ENCODE data around the gene RBM45.
"Not testable (repeated sequence)": the region's sequence is repeated elsewhere in the genome, so short reads cannot be mapped to it uniquely, and the experiment has no call there.

The RBM45 gene

GRCh38 chr2:178112202-178113152, at the start of gene RBM45:
RBM45 (plus strand) TSS chr2:178112437; CDS start chr2:178112547, 110 bp downstream.
- peak within 1 kb of the TSS; percentile 94 for H3K4me3 ChIP-seq (ENCODE audit: low read depth, low read length)

GRCh38 chr2:178066324-178066723, 45.9 kb upstream of the RBM45 start:
- no peak overlapping the region for H3K4me3 ChIP-seq (ENCODE audit: low read depth, low read length)

GRCh38 chr2:178066890-178067669, 45.2 kb upstream of the RBM45 start:
- H3K4me3 ChIP-seq (ENCODE audit: low read depth, low read length), result no peak overlapping the region

- H3K4me3 ChIP-seq (ENCODE audit: low read depth, low read length), result no peak overlapping the region
These were observed 43.3 kb upstream of the RBM45 start for GRCh38 chr2:178068823-178069454.

- H3K4me3 ChIP-seq (ENCODE audit: low read depth, low read length), result no peak overlapping the region
These were observed 42.7 kb upstream of the RBM45 start for GRCh38 chr2:178069551-178069950.

- H3K4me3 ChIP-seq (ENCODE audit: low read depth, low read length), result no peak overlapping the region
These were observed 41.4 kb upstream of the RBM45 start for GRCh38 chr2:178070824-178071223.

DNA sequence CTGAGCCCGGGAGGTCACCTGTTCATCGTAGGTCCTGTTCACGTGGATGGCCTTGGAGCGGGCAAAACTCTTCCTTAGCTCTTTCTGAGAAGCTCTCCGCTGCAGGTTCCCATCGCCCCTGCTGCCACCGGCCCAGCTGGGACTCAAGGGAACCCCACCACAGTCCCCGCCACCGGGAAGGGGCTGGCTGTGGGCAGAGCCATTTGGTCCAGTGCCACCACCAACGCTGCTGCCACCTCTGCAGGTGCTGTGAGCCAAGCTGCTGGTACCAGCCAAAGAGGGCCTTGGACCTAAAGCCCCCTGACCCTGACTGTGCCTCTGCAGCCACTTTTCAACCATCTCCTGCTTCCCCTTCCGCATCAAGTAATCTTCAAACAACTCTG, 40.2 kb upstream of the RBM45 start:
- peak overlapping the region; percentile 68 for H3K4me3 ChIP-seq (ENCODE audit: low read depth, low read length)

DNA sequence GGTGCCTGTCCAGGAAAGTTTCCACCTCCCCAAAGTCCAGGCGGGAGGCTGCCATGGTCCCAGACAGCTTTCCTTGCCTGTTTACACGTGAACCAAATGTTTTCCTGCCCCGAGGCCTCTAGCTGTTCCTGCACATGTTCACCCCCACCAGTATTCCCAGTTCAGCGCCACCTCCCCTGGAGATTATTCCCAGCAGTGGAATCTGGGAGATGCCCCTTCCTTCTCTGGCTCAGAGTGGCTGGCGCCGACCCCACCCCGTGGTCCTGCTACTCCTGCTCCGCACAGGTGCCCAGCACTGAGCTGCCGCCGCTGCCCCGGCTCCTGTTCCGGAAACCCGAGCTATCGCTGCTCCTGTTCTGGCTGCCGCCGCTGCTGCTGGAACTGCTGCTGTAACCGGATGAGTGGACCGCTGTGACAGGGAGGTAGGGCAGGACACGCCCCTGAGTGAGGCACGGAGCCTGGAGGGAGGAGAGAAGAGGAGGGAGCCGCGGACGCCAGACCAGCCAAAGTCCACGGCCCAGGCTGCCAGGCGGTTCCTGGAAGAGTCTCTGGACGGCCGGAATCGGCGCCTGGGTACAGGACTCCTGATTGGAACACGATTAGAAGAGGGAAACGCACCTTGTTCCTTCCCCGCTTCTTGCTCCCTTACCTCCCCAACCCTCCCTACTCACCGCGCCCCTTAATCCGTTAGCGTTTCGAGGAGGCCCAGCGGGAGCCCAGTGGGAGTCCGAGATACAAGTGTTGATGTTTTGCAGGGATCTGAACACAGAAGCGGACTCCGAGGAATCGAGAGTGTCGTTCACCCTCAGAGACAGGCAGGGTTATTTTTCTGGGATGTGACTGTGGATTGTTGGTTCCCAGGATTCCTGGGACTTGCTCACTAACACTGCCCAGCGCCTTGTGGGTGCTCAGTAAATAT, 39.6 kb upstream of the RBM45 start, which contains the start of gene PDE11A:
Gene PDE11A (minus strand): TSS at position 395 of the 919 bp plus-strand sequence. CDS start 340 bp downstream, at position 55.
- peak within 1 kb of the TSS; percentile 68 for H3K4me3 ChIP-seq (ENCODE audit: low read depth, low read length)

- H3K4me3 ChIP-seq (ENCODE audit: low read depth, low read length), result no peak overlapping the region
These were observed 37.9 kb upstream of the RBM45 start for GRCh38 chr2:178074123-178075005.

DNA sequence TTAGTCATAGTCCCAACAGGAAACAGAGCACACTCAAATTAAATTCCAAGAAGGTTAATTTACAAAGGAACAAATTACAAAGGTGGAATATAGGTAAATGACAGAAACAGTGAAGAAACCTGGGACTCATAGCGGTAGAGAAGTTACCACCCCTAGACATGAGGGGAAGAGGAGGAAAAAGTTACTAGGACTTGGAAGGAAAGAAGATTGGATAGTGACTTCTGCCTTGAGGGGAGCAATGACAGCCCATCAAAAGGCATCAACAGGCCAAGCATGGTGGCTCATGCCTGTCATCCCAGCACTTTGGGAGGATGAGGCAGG, 37.3 kb upstream of the RBM45 start:
- no peak overlapping the region for H3K4me3 ChIP-seq (ENCODE audit: low read depth, low read length)

- H3K4me3 ChIP-seq (ENCODE audit: low read depth, low read length), result no peak overlapping the region
These were observed 36.1 kb upstream of the RBM45 start for GRCh38 chr2:178076130-178076529.

GRCh38 chr2:178079279-178079678, 33.0 kb upstream of the RBM45 start:
- H3K4me3 ChIP-seq (ENCODE audit: low read depth, low read length), result not testable (repeated sequence)

DNA sequence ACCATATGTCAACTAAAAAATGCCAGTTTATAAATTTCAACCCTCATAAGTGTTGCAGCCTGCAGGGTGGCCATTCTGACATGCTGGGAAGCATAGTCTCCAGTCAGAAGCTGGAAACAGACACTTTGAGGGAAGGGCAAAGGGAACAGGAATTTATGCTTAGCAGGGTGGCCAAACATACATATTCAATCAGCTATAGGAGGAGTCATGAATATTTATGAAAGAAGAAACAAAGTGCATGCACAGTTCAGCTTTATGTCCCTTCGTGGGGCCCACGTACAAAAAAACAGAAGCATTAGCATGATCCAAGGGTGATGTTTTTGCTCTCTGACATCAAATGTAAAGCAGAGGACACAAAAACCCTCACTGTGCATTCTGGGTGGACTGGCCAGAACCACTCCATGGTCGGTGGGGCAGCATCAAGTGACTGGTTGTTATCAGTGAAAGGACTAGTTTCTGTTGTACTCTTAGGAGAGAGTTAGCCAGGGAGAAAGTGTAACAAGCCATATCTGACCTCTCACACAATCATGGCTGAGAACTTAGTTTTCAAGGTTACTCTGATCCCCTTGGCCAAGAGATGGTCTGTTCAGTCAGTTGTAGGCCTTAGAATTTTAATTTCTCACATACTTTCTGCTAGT, 29.7 kb upstream of the RBM45 start:
- no peak overlapping the region for H3K4me3 ChIP-seq (ENCODE audit: low read depth, low read length)

- H3K4me3 ChIP-seq (ENCODE audit: low read depth, low read length), result no peak overlapping the region
These were observed 28.0 kb upstream of the RBM45 start for GRCh38 chr2:178084273-178084672.

- no peak overlapping the region for H3K4me3 ChIP-seq (ENCODE audit: low read depth, low read length)
These were observed 23.4 kb upstream of the RBM45 start for GRCh38 chr2:178088774-178089270.

DNA sequence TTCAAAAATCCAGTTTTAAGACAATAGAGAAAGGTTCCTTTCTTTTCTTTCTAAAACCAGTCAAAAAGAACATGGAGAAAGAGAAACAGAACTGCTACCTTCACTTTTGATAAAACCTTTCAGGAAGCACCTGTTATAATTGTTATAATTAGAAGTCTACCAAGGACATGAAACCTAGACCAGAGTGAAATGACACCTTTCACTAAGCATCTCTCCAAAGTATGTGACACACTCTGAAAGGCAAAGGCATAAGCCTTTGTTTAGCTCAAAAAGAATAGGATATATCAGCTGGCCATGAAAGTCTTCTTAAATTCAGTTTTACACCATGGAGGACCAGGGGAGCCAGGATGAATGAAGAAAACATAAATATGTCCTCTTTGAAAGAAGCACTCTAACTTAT, 18.8 kb upstream of the RBM45 start:
- no peak overlapping the region for H3K4me3 ChIP-seq (ENCODE audit: low read depth, low read length)

- H3K4me3 ChIP-seq (ENCODE audit: low read depth, low read length), result no peak overlapping the region
These were observed 10.7 kb upstream of the RBM45 start for GRCh38 chr2:178101321-178102079.

- no peak overlapping the region for H3K4me3 ChIP-seq (ENCODE audit: low read depth, low read length)
These were observed 6.7 kb upstream of the RBM45 start for GRCh38 chr2:178105566-178105965.
